Uterus (tissue), 2 donors: ENCODE results near the gene FASTK.

Source experiments
- CTCF ChIP-seq, 4 experiments: fragments of 200-600 bp in 2 of 4; fragments of 450-650 bp in 2 of 4; sonication (generic) in 2 of 4; IDR thresholded peaks; one replicate each; pipeline ENCODE4 v1.5.1; 2016 to 2019; ENCODE audit warnings: antibody characterized with exemption in 4 of 4, mild to moderate bottlenecking in 2 of 4, moderate library complexity in 1 of 4
- POLR2A ChIP-seq, 2 donors: fragments of 450-650 bp; IDR thresholded peaks; one replicate each; pipeline ENCODE4 v1.6.1; 2016; ENCODE audit warnings: antibody characterized with exemption in 2 of 2, mild to moderate bottlenecking in 1 of 2, moderate library complexity in 1 of 2

DNA sequence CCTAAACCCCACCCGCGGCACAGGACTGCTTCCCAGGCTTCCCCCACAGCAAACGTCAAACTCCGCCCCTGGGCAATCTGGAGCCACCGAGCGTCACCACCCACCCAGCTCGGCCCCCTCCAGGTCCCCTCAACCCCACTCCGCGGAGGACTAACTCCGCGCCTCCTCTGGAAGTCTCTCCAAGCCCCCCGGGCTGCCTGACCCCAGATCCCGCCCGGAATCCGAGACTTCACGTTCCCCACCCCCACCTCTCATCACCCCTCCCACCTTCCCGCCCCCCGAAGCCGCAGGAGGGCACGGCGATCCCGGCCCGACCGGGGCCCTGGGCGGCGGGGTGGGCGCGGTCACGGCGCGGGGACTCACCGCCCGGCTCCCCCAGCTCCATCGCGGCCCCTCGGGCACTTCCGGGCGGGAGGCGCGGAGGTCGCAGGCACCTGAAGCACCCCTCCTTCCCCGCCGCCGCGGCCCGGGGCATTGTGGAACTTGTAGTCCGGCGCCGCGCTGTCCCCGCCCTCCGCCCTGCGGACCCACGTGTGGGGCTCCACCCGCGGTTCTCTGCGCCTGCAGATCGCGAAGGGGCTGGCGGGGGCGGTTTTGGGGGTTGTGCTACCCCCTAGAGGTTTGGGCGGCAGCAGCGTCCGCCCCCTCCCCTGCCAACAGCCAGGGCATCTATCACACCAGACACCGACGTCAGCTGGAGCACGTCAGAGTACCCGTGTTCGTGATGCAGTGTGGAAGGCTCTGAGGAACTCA, 2.6 kb upstream of the FASTK start, which contains the start of gene TMUB1:
- TF ChIP-seq CTCF (IDR thresholded peaks at IDR 0.05), result no peak
- TF ChIP-seq POLR2A (IDR thresholded peaks at IDR 0.05), result peak; percentile 27 to 58
